ENCODE data around the gene SIAH3. TPM values are rescaled to one million over a fixed set of nuclear protein-coding genes. Genes with fewer than 3 reads are reported as not detected.

Gene SIAH3
- total RNA-seq, 1 experiment from 2014 or later = not detected

- Histone ChIP-seq H3K79me2 (ENCODE audit: insufficient read depth, low read length) (no peaks in the 10 kb centered on the region), H3K4me3 (replicated peaks in 1 of 2; ENCODE audit: low read depth in 1 of 2, low read length in 2 of 2) (no peak overlapping the region), H3K9me2 (ENCODE audit: insufficient read depth) (no peaks in the 10 kb centered on the region), H4K20me1 (ENCODE audit: insufficient read depth) (no peaks in the 10 kb centered on the region), H3K4me2 (ENCODE audit: low read length) (no peak overlapping the region), H3K9me3 (ENCODE audit: control insufficient read depth in 1 of 2, insufficient read depth in 1 of 2, low read depth in 1 of 2, low read length in 2 of 2) (no peaks in the 10 kb centered on the region), H3K9ac (ENCODE audit: low read length) (no peak overlapping the region), H2AFZ (ENCODE audit: low read depth, low read length, poor library complexity, severe bottlenecking) (no peak overlapping the region), H3K27me3 (ENCODE audit: insufficient read depth, low read length) (peaks cover 19% of the 10 kb centered on the region; the same call in 1 of the 2 replicates), H3K27ac (ENCODE audit: low read depth, low read length) (no peak overlapping the region), H3K4me1 (ENCODE audit: control insufficient read depth in 1 of 2, insufficient read depth in 2 of 2, low read length in 2 of 2) (no peaks in the 10 kb centered on the region), H3K36me3 (ENCODE audit: control insufficient read depth in 1 of 2, insufficient read depth in 2 of 2, low read length in 2 of 2) (no peaks in the 10 kb centered on the region)
- CTCF ChIA-PET = interaction anchor here (0.7 kb wide), 1 partner anchor 10 kb away, joined by 3 read pairs; no protein-coding TSS in a partner anchor
- POLR2A ChIA-PET = no interaction called here
- TF ChIP-seq FOSL1 (IDR thresholded peaks at IDR 0.05; ENCODE audit: low read depth) (no peak), YY1 (IDR thresholded peaks at IDR 0.05; ENCODE audit: extremely low read depth, insufficient replicate concordance, low read depth, low read length) (no peak), REST (IDR thresholded peaks at IDR 0.05; ENCODE audit: low read depth) (no peak), POLR2A (IDR thresholded peaks at IDR 0.05; ENCODE audit: borderline replicate concordance, extremely low read depth, insufficient read depth, insufficient read length) (no peak), SP1 (IDR thresholded peaks at IDR 0.05; ENCODE audit: low read depth) (no peak), SRF (IDR thresholded peaks at IDR 0.05; ENCODE audit: low read depth) (no peak), ELF1 (IDR thresholded peaks at IDR 0.05; ENCODE audit: borderline replicate concordance, low read depth) (no peak), RAD21 (IDR thresholded peaks at IDR 0.05; ENCODE audit: low read depth) (no peak), ZNF274 (IDR thresholded peaks at IDR 0.05; ENCODE audit: low read depth, low read length) (no peak), MAX (IDR thresholded peaks at IDR 0.05) (no peak), TCF7L2 (IDR thresholded peaks at IDR 0.05; ENCODE audit: borderline replicate concordance, extremely low read depth, insufficient read depth, insufficient read length) (no peak), ATF3 (IDR thresholded peaks at IDR 0.05) (no peak), SIN3A (IDR thresholded peaks at IDR 0.05; ENCODE audit: low read depth) (no peak), CEBPB (IDR thresholded peaks at IDR 0.05; ENCODE audit: low read depth) (no peak), CTCF (IDR thresholded peaks at IDR 0.05 in 2 of 3, conservative IDR thresholded peaks at IDR 0.05 in 1 of 3; ENCODE audit: borderline replicate concordance in 1 of 3, insufficient read depth in 1 of 3, low read depth in 2 of 3, low read length in 2 of 3) (no peak)
- RAD21 ChIA-PET (ENCODE audit: low non-redundant PET in 1 of 2, low total read pairs in 2 of 2, uncharacterized antibody in 2 of 2, unreplicated experiment in 2 of 2) = no interaction called here
- ATAC-seq (no peak), DNase-seq (ENCODE audit: low read depth, low spot score) (no peak)
- no TSS peak for BruUV-seq (replicated peaks)
- intact Hi-C loops (cut with micrococcal nuclease) = no loop called here
Measured at GRCh38 chr13:45889590-45890243, 38.2 kb upstream of the SIAH3 start.
